Fibroblast of skin of left biceps (primary cell): ENCODE results near the gene FAM131A.

ENCODE experiments used
- DNase-seq, 2 experiments: peaks; one replicate each; pipeline ENCODE4 v3.0.0-alpha.2; 2013; ENCODE audit warnings: low read depth in 2 of 2

The FAM131A gene

DNA sequence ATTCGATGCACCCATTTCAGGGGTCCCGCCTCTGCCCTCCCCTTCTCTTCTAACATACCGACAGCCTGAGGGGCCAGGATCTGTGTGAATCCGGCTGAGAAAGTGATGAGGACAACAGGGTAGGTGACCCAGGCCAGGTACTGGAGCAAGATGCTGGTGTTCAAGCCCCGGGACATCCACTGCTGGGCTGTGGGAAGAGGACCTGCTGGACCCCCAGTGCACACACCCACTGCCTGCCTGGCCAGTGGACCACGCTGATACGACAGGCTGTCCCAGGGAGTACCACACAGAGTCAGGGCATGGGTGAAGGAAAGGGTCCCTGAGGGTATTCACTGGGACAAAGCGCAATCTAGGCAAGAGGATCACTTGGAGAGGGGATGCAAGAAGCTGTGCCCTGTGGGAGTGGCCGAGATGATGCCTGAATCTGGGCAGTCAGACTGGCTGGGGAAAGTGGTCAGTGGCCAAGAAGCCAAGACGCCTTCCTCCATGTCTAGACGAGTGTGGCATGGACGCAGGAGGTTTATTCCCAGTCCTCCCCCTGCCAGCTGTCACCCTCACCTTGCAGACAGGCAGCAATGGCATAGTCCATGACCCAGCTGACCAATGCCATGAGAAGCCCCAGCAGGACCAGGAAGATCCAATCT lies 20.8 kb downstream of the FAM131A start:
- no peak for DNase-seq

DNA sequence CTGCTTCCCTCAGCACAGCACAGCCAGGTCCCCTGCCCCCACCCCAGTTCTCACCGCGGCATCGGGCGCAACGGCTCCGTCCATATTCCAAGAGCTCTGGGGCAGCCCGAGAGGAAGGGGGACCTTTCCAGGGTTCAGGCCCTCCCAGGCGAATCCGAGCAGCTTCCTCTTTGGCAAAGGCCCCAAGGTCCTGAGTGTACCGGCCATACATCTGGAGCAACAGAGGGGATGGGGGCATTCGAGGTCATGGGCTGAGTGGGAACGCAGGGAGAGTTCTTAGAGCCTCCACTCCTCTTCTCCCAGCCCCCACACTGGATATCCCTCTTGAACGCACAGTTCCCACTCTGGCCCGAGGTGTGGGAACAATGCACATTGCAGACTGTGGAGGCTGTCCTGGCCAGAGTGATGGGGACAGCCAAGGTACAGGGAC lies 21.5 kb downstream of the FAM131A start:
- no peak for DNase-seq

GRCh38 chr3:184359610-184360009 lies 22.2 kb downstream of the FAM131A start:
- no peak for DNase-seq

- no peak for DNase-seq
These were observed 22.9 kb downstream of the FAM131A start for GRCh38 chr3:184360070-184360928.

- DNase-seq: no peak
These were observed 23.6 kb downstream of the FAM131A start for GRCh38 chr3:184360929-184361531.

- no peak for DNase-seq
These were observed 24.1 kb downstream of the FAM131A start, which contains the start of the genes CLCN2 and POLR2H for GRCh38 chr3:184361532-184361931. Gene CLCN2, minus strand, starts transcription at chr3:184361605. Its CDS starts 126 bp downstream, at chr3:184361479. Gene POLR2H, plus strand, starts transcription at chr3:184361710. Its CDS starts 1,783 bp downstream, at chr3:184363493.

DNA sequence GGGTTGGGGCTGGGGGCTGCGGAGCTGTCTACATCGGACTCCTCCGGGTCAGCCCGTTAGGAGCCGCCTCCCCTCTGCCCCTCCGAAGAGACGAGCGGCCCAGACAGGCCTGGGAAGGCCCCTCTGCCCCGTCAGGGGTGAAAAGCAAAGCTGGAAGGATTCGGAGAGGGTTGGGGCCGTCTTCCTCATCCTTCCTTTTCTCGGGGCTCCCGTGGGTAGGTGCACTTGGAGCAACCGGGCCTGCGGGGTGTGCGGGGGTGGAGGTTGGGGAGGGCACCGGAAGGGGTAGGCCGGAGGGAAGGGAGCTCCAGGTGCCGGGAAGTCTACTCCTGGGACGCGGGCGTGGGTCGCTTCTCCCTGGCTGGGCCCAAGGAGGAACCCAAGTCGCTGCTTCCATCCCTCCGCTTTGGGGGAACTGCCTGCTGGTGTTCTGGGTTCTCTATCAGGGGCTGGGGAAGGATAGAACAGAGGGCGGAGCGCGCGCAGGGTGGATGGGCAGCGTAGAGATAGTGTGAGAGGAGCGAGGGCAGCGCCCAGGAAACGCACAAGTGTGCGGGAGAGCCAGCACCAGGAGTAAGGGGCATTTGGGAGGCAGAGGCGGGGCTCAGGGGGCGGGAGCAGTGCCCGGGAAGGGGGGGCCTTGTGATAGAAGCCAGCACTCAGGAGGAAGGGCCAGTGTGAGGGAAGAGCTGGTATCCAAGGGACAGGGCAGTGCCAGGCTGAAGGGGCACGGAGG lies 24.7 kb downstream of the FAM131A start:
- no peak for DNase-seq

DNA sequence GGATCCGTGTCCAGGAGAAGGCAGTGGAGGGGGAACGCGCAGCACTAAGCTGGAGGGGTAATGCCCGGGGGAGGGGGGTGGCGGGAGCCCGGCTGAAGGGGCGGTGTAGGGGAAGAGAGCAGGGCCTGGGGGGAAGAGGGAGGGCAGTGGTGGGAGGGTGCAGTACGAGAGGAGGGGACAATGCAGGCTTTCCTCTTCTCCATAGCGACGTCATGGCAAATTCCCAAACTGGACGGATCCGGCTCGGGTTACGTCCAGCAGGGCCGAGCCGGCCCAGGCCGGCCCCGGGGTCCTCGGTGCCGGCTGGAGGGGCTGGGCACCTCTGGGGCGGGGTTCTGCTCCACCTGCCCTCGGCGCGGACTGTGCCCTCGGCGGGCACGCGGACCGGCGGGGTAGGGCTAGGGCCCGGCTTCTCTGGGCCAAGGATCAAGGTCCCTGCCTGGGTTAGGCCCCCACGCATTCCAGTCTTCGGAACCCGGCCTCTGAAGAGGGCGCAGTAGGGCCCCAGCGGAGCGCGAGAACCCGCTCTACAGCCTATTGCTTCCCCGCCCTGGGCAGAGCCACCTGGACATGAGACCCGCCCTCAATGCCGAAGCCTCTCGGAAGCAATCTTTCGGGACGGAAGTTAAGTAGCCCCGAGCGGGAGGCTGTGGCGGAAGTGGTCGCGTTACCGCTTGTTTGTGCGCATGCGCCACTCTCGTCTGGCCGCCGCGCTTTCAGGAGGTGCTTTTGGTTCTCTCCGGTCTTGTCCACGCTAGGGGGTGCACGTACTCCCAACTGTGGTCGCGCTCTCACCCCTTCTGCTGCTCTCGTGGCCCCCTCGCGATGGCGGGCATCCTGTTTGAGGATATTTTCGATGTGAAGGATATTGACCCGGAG lies 25.5 kb downstream of the FAM131A start:
- peak; percentile 92 to 93 for DNase-seq

DNA sequence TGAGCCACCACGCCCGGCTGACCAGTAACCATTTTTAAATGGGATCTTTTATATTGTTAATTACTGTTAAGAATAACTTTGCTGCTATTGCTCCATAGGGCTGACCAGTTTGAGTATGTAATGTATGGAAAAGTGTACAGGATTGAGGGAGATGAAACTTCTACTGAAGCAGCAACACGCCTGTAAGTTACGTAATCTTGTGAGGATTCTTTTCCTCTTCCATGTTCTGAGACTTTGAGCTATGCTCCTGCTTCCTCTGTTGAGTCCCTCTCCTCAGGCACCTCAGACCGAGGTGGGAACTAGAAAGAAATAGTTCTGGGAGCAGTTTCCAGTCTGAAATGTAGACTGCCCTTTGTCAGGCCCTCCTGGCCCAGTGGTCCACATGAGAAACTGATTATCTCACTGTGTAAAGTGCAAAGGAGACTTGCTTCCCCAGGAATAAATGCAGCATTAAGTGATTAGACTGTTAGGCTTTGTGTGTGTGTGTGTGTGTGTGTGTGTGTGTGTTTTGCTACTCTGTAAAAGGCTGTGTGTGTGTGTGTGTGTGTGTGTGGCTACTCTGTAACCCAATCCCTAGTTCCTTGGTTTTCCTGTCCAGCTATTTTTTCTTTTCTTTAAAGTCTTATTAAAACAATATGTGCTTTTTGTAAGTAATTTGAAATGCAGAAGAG lies 29.4 kb downstream of the FAM131A start:
- peak; percentile 59 to 71 for DNase-seq

- DNase-seq: no peak
These were observed 30.7 kb downstream of the FAM131A start for GRCh38 chr3:184368116-184368515.

DNA sequence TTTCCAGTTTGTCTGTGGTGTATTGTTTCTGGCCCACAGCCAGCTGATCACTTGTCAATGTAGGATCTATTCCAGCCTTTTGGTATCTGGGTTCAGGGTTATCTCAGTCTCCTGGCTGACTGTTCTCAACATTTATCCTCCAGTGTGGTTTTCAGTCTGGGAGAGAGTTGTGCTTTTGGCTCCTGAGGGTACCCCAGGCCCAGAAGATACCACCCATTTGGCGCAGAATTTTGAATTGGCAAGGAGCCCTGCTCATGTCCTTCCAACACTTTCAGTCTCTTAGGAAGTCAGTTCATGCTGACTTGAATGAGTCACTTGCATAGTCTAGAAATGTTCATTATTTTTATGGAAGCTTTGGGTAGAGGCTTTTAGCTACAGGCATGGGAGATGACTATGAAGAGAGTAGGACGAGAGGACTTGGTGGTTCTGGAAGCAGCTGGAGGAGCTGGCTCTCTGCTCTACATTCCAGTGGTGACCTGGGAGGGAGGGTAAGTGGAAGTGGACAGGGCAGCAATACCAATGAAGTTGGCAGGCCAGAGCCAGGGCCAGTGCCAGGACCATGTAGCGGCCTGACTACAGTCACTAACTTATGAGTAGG lies 31.3 kb downstream of the FAM131A start:
- no peak for DNase-seq

GRCh38 chr3:184371570-184372018 lies 34.2 kb downstream of the FAM131A start:
- DNase-seq: peak; percentile 55 to 57

DNA sequence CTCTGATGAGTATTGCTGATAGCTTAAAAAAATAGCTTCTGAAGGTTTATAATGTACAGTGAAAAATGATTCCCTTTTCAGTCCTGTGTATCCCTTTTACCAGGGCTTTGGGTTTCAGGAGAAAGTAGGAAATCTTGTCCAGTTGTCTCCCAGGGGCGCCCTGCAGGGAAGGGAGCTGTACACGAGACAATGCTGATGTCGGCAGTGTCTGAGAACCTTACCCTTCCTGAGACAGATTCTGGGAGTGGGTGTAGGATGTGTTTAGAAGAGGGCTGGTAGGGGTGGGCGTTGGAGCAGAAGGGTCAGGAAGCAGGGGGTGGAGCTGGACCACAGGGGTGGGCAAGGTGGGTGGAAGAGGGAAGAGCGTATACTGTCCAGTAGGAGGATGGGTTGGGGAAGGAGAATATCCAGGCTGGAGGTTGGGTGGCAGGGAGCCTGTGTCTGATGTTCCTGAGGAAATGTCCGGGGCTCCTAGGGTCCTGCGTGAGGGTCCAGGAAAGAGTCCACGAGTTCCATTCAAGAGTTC lies 35.0 kb downstream of the FAM131A start:
- no peak for DNase-seq

GRCh38 chr3:184372911-184373310 lies 35.5 kb downstream of the FAM131A start:
- no peak for DNase-seq

GRCh38 chr3:184373422-184373821 lies 36.0 kb downstream of the FAM131A start:
- no peak for DNase-seq

DNA sequence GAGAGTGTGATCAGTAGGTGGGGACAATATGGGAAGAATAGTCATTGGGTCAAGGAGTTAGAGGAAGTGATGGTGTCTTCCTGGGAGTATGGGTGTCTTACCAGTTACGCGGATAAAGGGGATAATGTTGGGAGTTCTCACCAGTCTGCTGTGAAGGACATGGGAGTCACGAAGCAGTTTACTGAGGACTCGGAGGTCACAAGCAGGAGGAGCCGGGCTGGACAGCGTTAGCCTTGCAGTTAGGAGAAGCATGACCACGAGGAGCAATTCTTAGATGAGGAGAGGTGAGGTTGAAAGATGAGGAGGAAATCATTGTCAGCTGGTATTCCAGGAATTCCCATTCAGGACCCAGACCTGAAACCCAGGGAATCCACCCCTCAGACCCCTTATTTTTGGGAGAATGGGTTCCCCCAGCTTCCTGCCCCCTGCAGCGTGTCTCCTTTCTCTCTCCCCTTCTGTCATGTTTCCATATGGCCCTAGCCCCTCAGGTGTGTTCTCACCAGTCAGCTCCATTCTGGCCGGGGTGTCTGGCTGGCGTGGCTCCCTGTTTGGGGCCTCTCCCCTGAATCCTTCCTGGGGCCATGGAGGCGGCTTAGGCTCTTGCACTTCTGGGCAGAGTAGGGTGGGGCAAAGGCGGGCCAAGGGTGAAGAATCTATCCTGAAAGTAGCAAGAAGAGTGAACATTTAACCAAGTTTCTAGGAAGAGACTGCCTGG lies 38.5 kb downstream of the FAM131A start:
- DNase-seq: no peak

DNA sequence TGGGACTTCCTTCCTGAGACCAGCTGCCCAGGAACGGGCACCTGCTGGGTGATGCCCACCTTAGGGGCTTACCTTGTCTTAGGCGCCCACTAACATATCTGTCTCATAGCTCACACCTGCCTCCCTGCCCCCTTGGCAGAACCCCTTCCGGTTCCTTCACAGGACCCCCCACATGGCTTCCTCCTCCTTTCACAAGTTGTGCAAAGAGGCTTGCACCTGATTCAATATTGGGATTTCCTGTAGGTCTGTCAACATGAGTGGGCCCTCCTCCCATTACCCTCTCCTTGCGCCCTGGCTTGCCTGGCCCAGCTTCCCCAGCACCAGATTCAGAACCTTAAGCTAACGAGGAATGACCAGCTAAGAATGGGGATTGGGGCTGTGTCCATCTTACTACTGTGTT lies 40.0 kb downstream of the FAM131A start:
- no peak for DNase-seq

GRCh38 chr3:184377882-184378445 lies 40.6 kb downstream of the FAM131A start, which contains the start of gene THPO:
Gene THPO, minus strand, starts transcription at chr3:184378207. Its CDS starts 1,948 bp downstream, at chr3:184376259.
- no peak for DNase-seq
